MM.1S (cell line): ENCODE data around the gene BRIP1.
"Not testable (repeated sequence)": the region's sequence is repeated elsewhere in the genome, so short reads cannot be mapped to it uniquely, and the experiment has no call there.

Source experiments
- DNase-seq: peaks from one replicate; pipeline ENCODE4 v3.0.0-alpha.2; 2015
- H2AFZ ChIP-seq: fragments of 300-600 bp; sonication (generic); 2 replicates; pipeline ENCODE4 v1.6.0; 2016; ENCODE audit warnings: antibody characterized with exemption, low read length
- H3F3A ChIP-seq: fragments of 300-600 bp; sonication (generic); 2 replicates; pipeline ENCODE4 v1.6.1; 2016; ENCODE audit warnings: mild to moderate bottlenecking, antibody characterized with exemption, low read length, moderate library complexity, mixed read lengths; ENCODE audit not compliant: insufficient read depth
- H3K27ac ChIP-seq: fragments of 300-600 bp; sonication (generic); 2 replicates; pipeline ENCODE4 v1.5.1; 2016; ENCODE audit warnings: mild to moderate bottlenecking, low read length
- H3K27me3 ChIP-seq: fragments of 300-600 bp; sonication (generic); replicated peaks from 2 replicates; pipeline ENCODE4 v1.6.0; 2016; ENCODE audit warnings: low read length; ENCODE audit not compliant: insufficient read depth
- H3K36me3 ChIP-seq: fragments of 300-600 bp; sonication (generic); replicated peaks from 2 replicates; pipeline ENCODE4 v1.6.1; 2016; ENCODE audit warnings: mild to moderate bottlenecking, low read length, mixed read lengths; ENCODE audit not compliant: insufficient read depth
- H3K4me1 ChIP-seq: fragments of 300-600 bp; sonication (generic); 2 replicates; pipeline ENCODE4 v1.6.1; 2016; ENCODE audit warnings: low read length, mixed read lengths
- H3K4me2 ChIP-seq: fragments of 300-600 bp; sonication (generic); 2 replicates; pipeline ENCODE4 v1.6.0; 2016; ENCODE audit warnings: low read depth, low read length
- H3K4me3 ChIP-seq: fragments of 300-600 bp; sonication (generic); 2 replicates; pipeline ENCODE4 v1.5.1; 2016; ENCODE audit warnings: low read length, mixed read lengths
- H3K79me2 ChIP-seq: fragments of 300-600 bp; sonication (generic); 2 replicates; pipeline ENCODE4 v1.6.1; 2016; ENCODE audit warnings: mixed run types, low read length, mixed read lengths
- H3K9ac ChIP-seq: fragments of 300-600 bp; sonication (generic); 2 replicates; pipeline ENCODE4 v1.6.1; 2016; ENCODE audit warnings: low read length, mixed read lengths
- H3K9me2 ChIP-seq: fragments of 300-600 bp; sonication (generic); replicated peaks from 2 replicates; pipeline ENCODE4 v1.6.1; 2016; ENCODE audit warnings: mild to moderate bottlenecking, low read length, mixed read lengths; ENCODE audit not compliant: insufficient read depth
- H3K9me3 ChIP-seq: fragments of 300-600 bp; sonication (generic); replicated peaks from 2 replicates; pipeline ENCODE4 v1.6.1; 2016; ENCODE audit warnings: mild to moderate bottlenecking, low read length, mixed read lengths; ENCODE audit not compliant: insufficient read depth
- H4K20me1 ChIP-seq: fragments of 300-600 bp; sonication (generic); 2 replicates; pipeline ENCODE4 v1.6.1; 2016; ENCODE audit warnings: mild to moderate bottlenecking, low read length, moderate library complexity, mixed read lengths; ENCODE audit not compliant: insufficient read depth
- CTCF ChIP-seq: fragments of 300-600 bp; sonication (generic); IDR thresholded peaks from 2 replicates; pipeline ENCODE4 v1.5.1; 2016; ENCODE audit warnings: antibody characterized with exemption, low read length, mixed read lengths
- EZH2 ChIP-seq: fragments of 300-600 bp; sonication (generic); optimal IDR thresholded peaks from 2 replicates; pipeline ENCODE3; 2017; ENCODE audit warnings: low read depth, mild to moderate bottlenecking, antibody characterized with exemption, low read length, mixed read lengths
- EZH2phosphoT487 ChIP-seq: fragments of 300-600 bp; sonication (generic); IDR thresholded peaks from 2 replicates; pipeline ENCODE4 v1.6.1; 2018; ENCODE audit warnings: antibody characterized with exemption, low read length

BRIP1 gene

GRCh38 chr17:61828694-61829093 lies 34.6 kb downstream of the BRIP1 start:
- H3K4me2 ChIP-seq = no peak overlapping the region
- H4K20me1 ChIP-seq = no peaks in the 10 kb centered on the region
- H3K9me3 ChIP-seq = no peaks in the 10 kb centered on the region
- H3K79me2 ChIP-seq = no peaks in the 10 kb centered on the region
- H3K36me3 ChIP-seq = no peaks in the 10 kb centered on the region
- no peaks in the 10 kb centered on the region for H3K4me1 ChIP-seq
- DNase-seq = no peak
- H3K4me3 ChIP-seq = no peak overlapping the region
- no peaks in the 10 kb centered on the region for H3K9me2 ChIP-seq
- TF ChIP-seq CTCF (no peak), EZH2phosphoT487 (no peak), EZH2 (no peak)
- no peak overlapping the region for H3K27ac ChIP-seq
- H2AFZ ChIP-seq = no peak overlapping the region
- H3K9ac ChIP-seq = no peak overlapping the region
- no peaks in the 10 kb centered on the region for H3K27me3 ChIP-seq
- no peaks in the 10 kb centered on the region for H3F3A ChIP-seq

GRCh38 chr17:61827649-61828395 lies 35.5 kb downstream of the BRIP1 start:
- TF ChIP-seq EZH2phosphoT487 (no peak), CTCF (no peak), EZH2 (no peak)
- H3K79me2 ChIP-seq = no peaks in the 10 kb centered on the region; the same call in 1 of the 2 replicates
- H2AFZ ChIP-seq = no peak overlapping the region
- H3K4me2 ChIP-seq = no peak overlapping the region
- no peak overlapping the region for H3K27ac ChIP-seq
- no peaks in the 10 kb centered on the region for H3K27me3 ChIP-seq
- DNase-seq = no peak
- no peaks in the 10 kb centered on the region for H3K4me1 ChIP-seq
- no peaks in the 10 kb centered on the region for H3F3A ChIP-seq
- H3K9ac ChIP-seq = no peak overlapping the region
- no peak overlapping the region for H3K4me3 ChIP-seq
- no peaks in the 10 kb centered on the region for H3K36me3 ChIP-seq
- H3K9me2 ChIP-seq = no peaks in the 10 kb centered on the region
- H4K20me1 ChIP-seq = no peaks in the 10 kb centered on the region
- no peaks in the 10 kb centered on the region for H3K9me3 ChIP-seq

- not testable (repeated sequence) for DNase-seq, H4K20me1 ChIP-seq, H3K27ac ChIP-seq, H2AFZ ChIP-seq, H3K36me3 ChIP-seq, H3K9me2 ChIP-seq, H3K79me2 ChIP-seq, H3F3A ChIP-seq, H3K27me3 ChIP-seq, H3K4me1 ChIP-seq, H3K4me2 ChIP-seq, H3K4me3 ChIP-seq, H3K9ac ChIP-seq, H3K9me3 ChIP-seq
Observed at GRCh38 chr17:61826866-61827265, 36.5 kb downstream of the BRIP1 start.

GRCh38 chr17:61826198-61826597 lies 37.1 kb downstream of the BRIP1 start:
- H3F3A ChIP-seq, H3K4me2 ChIP-seq, H3K4me3 ChIP-seq, H3K9me3 ChIP-seq, H2AFZ ChIP-seq, H3K9me2 ChIP-seq, H3K79me2 ChIP-seq, H3K27ac ChIP-seq, DNase-seq, H3K36me3 ChIP-seq, H3K4me1 ChIP-seq, H4K20me1 ChIP-seq, H3K9ac ChIP-seq, H3K27me3 ChIP-seq: not testable (repeated sequence)
